ENCODE results near the gene SPTLC2.
A peak's percentile ranks its signal among the peaks of the same experiment; 100 is the strongest.

Gene SPTLC2

GRCh38 chr14:77615361-77616132, 890 bp downstream of the SPTLC2 start:
- no peak for TF ChIP-seq CTCF (IDR thresholded peaks at IDR 0.05; ENCODE audit: low read depth, low read length)
- H3K4me3 ChIP-seq (ENCODE audit: low read depth, low read length) = peak overlapping the region; percentile 90
- peak; percentile 40 for DNase-seq (ENCODE audit: low read depth, low spot score)
- in situ Hi-C loops (cut with HindIII; ENCODE audit: low sequenced_read_pairs) = no loop called here

DNA sequence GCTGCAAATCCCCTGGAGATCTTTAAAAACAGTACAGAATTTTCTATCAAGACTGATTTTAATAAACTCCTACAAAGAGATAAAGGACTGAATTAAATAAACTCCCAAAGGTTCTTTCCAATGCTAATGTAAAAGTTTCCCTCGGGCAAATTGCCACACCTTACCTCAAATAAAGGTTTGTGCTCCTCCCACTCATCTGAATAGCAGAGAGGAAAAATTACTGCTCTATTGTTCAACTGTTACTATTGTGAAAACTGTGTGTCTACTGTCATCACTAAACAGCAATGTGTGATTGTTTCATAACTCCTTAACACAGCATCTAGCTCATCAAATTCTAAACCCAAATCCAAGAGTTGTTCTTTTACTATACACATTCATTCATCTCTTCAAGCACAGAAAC, 3.2 kb downstream of the SPTLC2 start:
- DNase-seq (ENCODE audit: low read depth, low spot score) = no peak
- in situ Hi-C loops (cut with HindIII; ENCODE audit: low sequenced_read_pairs) = no loop called here
- no peak overlapping the region for H3K4me3 ChIP-seq (ENCODE audit: low read depth, low read length)

GRCh38 chr14:77612011-77612620, 4.3 kb downstream of the SPTLC2 start:
- peak; percentile 45 for DNase-seq (ENCODE audit: low read depth, low spot score)
- in situ Hi-C loops (cut with HindIII; ENCODE audit: low sequenced_read_pairs) = no loop called here
- no peak overlapping the region for H3K4me3 ChIP-seq (ENCODE audit: low read depth, low read length)
- no peak for TF ChIP-seq CTCF (IDR thresholded peaks at IDR 0.05; ENCODE audit: low read depth, low read length)

More for the DNA sequence above, 3.2 kb downstream of the SPTLC2 start:
- no peak for TF ChIP-seq CTCF (IDR thresholded peaks at IDR 0.05; ENCODE audit: low read depth, low read length)

DNA sequence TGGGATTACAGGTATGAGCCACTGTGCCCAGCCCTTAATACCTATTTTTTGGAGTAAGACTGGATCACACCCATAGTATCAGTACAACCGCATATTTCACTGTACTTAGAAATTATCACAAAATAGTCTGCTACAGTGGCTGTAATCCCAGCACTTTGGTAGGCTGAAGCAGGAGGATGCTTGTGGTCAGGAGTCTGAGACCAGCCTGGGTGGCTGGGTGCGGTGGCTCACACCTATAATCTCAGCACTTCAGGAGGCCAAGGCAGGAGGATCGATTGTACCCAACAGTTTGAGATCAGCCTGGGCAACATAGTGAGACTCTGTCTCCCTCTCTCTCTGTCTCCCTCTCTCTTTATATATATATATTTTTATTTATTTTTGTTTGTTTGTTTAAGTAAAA, 5.9 kb downstream of the SPTLC2 start:
- in situ Hi-C loops (cut with HindIII; ENCODE audit: low sequenced_read_pairs) = no loop called here
- H3K4me3 ChIP-seq (ENCODE audit: low read depth, low read length) = no peak overlapping the region
- TF ChIP-seq CTCF (IDR thresholded peaks at IDR 0.05; ENCODE audit: low read depth, low read length) = no peak
- DNase-seq (ENCODE audit: low read depth, low spot score) = no peak

DNA sequence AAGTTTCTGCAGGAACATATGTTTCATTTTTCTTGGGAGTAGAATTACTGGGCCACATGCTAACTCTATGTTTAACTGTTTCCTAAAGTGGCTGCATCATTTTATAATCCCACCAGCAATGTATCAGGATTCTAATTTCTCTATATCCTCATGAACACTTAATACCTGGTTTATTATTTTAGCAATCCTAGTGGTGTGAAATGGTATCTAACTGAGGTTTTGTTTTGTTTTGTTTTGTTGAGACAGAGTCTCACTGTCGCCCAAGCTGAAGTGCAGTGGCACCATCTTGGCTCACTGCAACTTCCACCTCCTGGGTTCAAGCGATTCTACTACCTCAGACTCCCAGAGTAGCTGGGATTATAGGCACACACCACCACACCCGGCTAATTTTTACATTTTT, 6.5 kb downstream of the SPTLC2 start:
- in situ Hi-C loops (cut with HindIII; ENCODE audit: low sequenced_read_pairs) = no loop called here
- TF ChIP-seq CTCF (IDR thresholded peaks at IDR 0.05; ENCODE audit: low read depth, low read length) = no peak
- H3K4me3 ChIP-seq (ENCODE audit: low read depth, low read length) = no peak overlapping the region
- DNase-seq (ENCODE audit: low read depth, low spot score) = no peak

DNA sequence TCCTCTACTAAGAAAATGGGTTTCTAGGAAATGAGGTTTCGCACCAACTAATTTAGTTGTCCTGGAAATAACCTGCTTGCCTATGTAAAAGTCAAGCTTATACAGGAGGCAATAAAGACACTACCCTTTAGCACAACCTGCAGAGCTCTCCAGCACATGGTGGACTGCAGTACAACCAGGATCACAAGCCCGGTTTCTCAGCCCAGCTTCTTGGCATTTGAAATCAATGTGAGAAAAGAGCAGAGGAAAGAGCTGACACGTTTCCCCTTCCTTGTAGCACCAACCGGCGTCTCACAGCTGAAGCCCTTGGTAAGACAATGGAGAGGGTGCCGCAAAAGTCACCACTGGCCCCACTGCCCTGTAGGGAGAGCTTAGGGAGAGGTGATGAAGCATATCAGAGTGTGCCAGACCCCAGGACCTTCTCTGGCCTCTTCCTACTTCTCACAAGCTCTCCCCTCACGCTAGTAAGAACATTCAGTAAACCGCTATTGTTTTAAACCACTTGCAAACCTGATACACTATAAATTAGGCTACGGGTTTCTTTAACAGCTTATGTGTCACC, 8.6 kb downstream of the SPTLC2 start:
- no peak for TF ChIP-seq CTCF (IDR thresholded peaks at IDR 0.05; ENCODE audit: low read depth, low read length)
- DNase-seq (ENCODE audit: low read depth, low spot score) = no peak
- H3K4me3 ChIP-seq (ENCODE audit: low read depth, low read length) = no peak overlapping the region
- in situ Hi-C loops (cut with HindIII; ENCODE audit: low sequenced_read_pairs) = no loop called here

Data from astrocyte of the spinal cord (primary cell).